Measurements from ENCODE around the gene JARID2.

- TF ChIP-seq ZNF274 (IDR thresholded peaks at IDR 0.05; ENCODE audit: low read depth, low read length) (no peak), CTCF (IDR thresholded peaks at IDR 0.05 in 2 of 3, conservative IDR thresholded peaks at IDR 0.05 in 1 of 3; ENCODE audit: borderline replicate concordance in 1 of 3, insufficient read depth in 1 of 3, low read depth in 2 of 3, low read length in 2 of 3) (no peak), JUND (IDR thresholded peaks at IDR 0.05) (peak; percentile 35; the same call in 1 of the 2 replicates), EZH2phosphoT487 (IDR thresholded peaks at IDR 0.05; ENCODE audit: borderline replicate concordance) (no peak), POLR2A (IDR thresholded peaks at IDR 0.05; ENCODE audit: borderline replicate concordance, extremely low read depth, insufficient read depth, insufficient read length) (no peak), SP1 (IDR thresholded peaks at IDR 0.05; ENCODE audit: low read depth) (no peak), EZH2 (IDR thresholded peaks at IDR 0.05) (no peak), CEBPB (IDR thresholded peaks at IDR 0.05; ENCODE audit: low read depth) (no peak), SIN3A (IDR thresholded peaks at IDR 0.05; ENCODE audit: low read depth) (no peak), ATF3 (IDR thresholded peaks at IDR 0.05) (no peak)
These were observed 77.1 kb downstream of the JARID2 start for GRCh38 chr6:15322781-15323536.
